Skeletal muscle tissue (tissue), 4 donors: ENCODE results near the gene KCNJ10. TPM values are rescaled to one million over a fixed set of nuclear protein-coding genes. Genes with fewer than 3 reads are reported as not detected.

Experiments used
- H3K27ac ChIP-seq: one replicate; pipeline ENCODE4 v1.7.0; 2013; ENCODE audit warnings: mild to moderate bottlenecking, low read depth, low read length, inconsistent platforms
- H3K27me3 ChIP-seq, 3 donors: one replicate each; pipeline ENCODE4 v1.7.0; 2013; ENCODE audit warnings: low read length in 3 of 3; ENCODE audit not compliant: control insufficient read depth in 3 of 3, insufficient read depth in 3 of 3
- H3K36me3 ChIP-seq, 3 donors: one replicate each; pipeline ENCODE4 v1.7.0; 2013; ENCODE audit warnings: low read length in 3 of 3; ENCODE audit not compliant: control insufficient read depth in 3 of 3, insufficient read depth in 3 of 3
- H3K4me1 ChIP-seq, 3 donors: one replicate each; pipeline ENCODE4 v1.7.0; 2013; ENCODE audit warnings: low read length in 3 of 3, mild to moderate bottlenecking in 3 of 3; ENCODE audit not compliant: control insufficient read depth in 3 of 3, insufficient read depth in 3 of 3
- H3K4me3 ChIP-seq, 3 donors: one replicate each; pipeline ENCODE4 v1.7.0; 2013; ENCODE audit warnings: low read length in 3 of 3
- H3K9ac ChIP-seq, 3 donors: one replicate each; pipeline ENCODE4 v1.7.0; 2013; ENCODE audit warnings: low read length in 3 of 3, mild to moderate bottlenecking in 3 of 3, moderate library complexity in 2 of 3, low read depth in 1 of 3
- H3K9me3 ChIP-seq, 3 donors: one replicate each; pipeline ENCODE4 v1.7.0; 2013; ENCODE audit warnings: low read length in 3 of 3; ENCODE audit not compliant: control insufficient read depth in 3 of 3
- total RNA-seq: library from RNA; depleted of rRNA; stranded (reverse); fragments of >200 nt; gene quantifications from one replicate; pipeline ENCODE4 v1.2.3, GENCODE V29; 2014
- donor health status: Osteomylitis.

Gene KCNJ10
- total RNA-seq, 1 donor from 2014 or later = 0.52 TPM

DNA sequence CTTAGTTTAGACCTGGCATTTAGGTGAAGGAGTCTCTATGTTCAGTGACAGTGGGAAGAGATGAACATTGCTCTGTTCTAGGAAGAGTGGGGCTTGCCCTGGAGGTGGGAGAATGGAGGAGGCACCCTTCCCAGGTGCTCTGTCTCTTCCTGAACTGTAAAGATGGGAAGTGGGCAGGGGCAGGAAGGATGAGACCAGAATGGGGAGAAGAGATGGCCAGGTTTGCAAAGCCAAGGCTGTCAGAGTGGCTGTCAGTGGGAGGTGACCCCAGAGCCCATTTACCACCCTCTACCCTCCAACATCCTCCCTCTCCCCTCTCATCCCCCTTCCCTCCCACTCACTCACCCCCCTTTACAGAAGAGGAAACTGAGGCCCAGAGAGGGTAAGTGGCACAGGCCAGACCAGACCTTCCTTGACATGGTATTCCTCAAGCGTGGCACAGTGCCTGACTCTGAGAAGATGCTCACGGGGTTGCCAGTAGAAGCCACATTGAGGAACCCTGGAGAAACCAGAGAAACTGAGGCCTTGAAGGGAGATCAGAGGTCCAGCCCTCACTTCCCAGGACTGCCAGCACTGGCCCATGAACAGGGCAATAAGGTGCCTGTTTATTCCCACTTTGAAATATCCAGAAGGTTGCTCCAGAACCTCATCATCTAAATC lies 29.9 kb upstream of the KCNJ10 start:
- Histone ChIP-seq H3K4me1 (peaks cover 46 to 71% (median 61%) of the 10 kb centered on the region in 3 donors), H3K27ac (peak overlapping the region; percentile 96), H3K36me3 (peaks cover 0 to 4% (median 0%) of the 10 kb centered on the region in 3 donors), H3K27me3 (no peaks in the 10 kb centered on the region), H3K9ac (peak overlapping the region in 2 of 3 donors; percentile 88 to 89), H3K4me3 (no peak overlapping the region), H3K9me3 (no peaks in the 10 kb centered on the region)

DNA sequence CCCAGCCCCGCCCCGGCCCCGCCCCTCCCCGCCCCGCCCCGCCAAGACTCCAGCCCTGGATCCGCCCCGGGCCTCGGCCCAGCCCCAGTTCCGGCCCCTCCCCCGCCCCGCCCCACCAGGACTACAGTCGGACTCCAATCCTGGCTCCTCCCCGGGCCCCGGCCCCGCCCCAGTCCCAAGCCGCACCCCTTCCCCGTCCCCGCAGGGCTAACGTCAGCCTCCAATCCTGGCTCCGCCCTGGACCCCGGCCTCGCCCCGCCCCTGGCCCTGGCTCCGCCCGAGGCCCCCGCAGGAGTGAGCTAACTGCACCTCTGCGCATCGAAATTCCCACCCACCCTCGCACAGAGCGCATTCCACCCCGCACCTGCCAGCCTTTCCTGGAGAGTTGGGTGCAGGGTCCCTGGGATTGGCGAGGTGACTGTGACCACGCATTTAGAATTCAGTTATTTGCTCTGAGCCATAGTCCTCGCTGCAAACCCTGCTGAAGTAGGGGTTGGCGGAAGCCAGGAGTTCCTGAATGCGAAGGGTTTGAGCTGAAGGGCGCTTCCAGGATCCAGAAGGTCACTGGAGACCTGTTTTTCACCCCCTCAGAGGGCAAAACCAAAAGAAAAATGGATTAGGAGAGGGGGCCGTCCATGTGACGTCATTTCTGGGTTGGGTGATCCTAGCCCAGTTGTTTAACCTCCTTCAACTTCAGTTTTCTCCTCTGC lies 29.0 kb upstream of the KCNJ10 start:
- Histone ChIP-seq H3K9me3 (no peaks in the 10 kb centered on the region), H3K4me1 (peaks cover 46 to 71% (median 61%) of the 10 kb centered on the region in 3 donors), H3K36me3 (peaks cover 1 to 5% (median 4%) of the 10 kb centered on the region in 3 donors), H3K4me3 (peak overlapping the region; percentile 73 to 88 (median 87)), H3K27ac (peak overlapping the region; percentile 96), H3K27me3 (no peaks in the 10 kb centered on the region), H3K9ac (peak overlapping the region; percentile 88 to 97 (median 89))

DNA sequence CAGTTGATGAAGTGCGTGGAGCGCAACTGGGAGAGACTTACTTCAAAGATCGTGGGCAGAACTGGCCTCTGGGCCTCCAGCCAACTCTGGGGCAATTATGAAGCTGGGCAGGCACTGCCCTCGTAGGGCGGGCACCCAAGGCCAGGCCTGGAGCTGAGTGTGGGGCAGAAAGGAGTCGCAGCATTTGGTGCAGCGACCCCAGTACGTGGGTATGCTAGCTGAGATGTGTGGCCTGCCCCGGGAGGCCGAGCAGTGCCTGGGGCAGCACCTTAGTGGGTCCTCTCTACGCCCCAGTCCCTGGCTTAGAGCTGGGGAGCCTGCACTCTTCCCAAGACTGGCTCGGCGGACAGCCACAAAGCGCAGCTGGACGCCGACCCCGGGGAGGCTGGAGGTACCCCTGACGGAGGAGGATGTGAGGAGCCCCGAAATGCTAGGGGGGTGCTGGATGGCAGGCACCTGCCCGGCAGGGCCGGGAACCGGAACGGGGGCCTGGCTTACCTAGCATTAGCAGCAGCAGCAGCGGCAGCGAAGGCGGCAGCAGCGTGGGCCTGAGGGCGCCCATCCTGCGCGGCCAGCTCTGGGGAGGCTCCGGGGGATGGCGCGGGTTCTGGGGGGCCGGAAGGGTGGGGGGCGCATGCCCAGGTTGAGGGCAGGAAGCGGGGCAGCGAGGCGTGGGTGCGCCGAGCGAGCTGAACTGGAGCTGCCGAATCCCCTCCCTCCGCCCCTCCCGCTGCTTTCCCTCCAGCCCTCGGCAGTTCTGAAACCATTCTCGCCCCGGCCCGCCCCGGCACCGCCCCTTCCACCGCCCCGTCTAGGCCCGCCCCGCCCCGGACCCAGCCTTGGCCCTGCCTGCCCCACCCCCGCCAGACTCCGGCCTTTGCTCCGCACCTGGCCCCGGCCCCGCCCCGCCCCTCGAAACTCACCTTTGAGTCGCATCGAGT lies 28.2 kb upstream of the KCNJ10 start, which contains the start of gene IGSF8:
Gene IGSF8, minus strand, starts transcription at position 709 of the 941 bp plus-strand sequence. Its CDS starts 147 bp downstream, at position 562.
- Histone ChIP-seq H3K4me1 (peaks cover 46 to 65% (median 60%) of the 10 kb centered on the region in 3 donors), H3K9ac (peak within 1 kb of the TSS; percentile 88 to 97 (median 89)), H3K4me3 (peak within 1 kb of the TSS; percentile 87 to 88 (median 88)), H3K27me3 (no peaks in the 10 kb centered on the region), H3K9me3 (no peaks in the 10 kb centered on the region), H3K27ac (peak within 1 kb of the TSS; percentile 96), H3K36me3 (peaks cover 5 to 10% (median 7%) of the 10 kb centered on the region in 3 donors)

- H3K4me1 ChIP-seq = peaks cover 39 to 56% (median 51%) of the 10 kb centered on the region in 3 donors
- no peaks in the 10 kb centered on the region for H3K9me3 ChIP-seq
- peak overlapping the region; percentile 77 to 88 (median 81) for H3K9ac ChIP-seq
- peaks cover 7 to 11% (median 11%) of the 10 kb centered on the region in 3 donors for H3K36me3 ChIP-seq
- peak overlapping the region; percentile 74 to 88 (median 85) for H3K4me3 ChIP-seq
- no peak overlapping the region for H3K27ac ChIP-seq
- H3K27me3 ChIP-seq = no peaks in the 10 kb centered on the region
Measured at GRCh38 chr1:160097151-160097910, 27.4 kb upstream of the KCNJ10 start.

DNA sequence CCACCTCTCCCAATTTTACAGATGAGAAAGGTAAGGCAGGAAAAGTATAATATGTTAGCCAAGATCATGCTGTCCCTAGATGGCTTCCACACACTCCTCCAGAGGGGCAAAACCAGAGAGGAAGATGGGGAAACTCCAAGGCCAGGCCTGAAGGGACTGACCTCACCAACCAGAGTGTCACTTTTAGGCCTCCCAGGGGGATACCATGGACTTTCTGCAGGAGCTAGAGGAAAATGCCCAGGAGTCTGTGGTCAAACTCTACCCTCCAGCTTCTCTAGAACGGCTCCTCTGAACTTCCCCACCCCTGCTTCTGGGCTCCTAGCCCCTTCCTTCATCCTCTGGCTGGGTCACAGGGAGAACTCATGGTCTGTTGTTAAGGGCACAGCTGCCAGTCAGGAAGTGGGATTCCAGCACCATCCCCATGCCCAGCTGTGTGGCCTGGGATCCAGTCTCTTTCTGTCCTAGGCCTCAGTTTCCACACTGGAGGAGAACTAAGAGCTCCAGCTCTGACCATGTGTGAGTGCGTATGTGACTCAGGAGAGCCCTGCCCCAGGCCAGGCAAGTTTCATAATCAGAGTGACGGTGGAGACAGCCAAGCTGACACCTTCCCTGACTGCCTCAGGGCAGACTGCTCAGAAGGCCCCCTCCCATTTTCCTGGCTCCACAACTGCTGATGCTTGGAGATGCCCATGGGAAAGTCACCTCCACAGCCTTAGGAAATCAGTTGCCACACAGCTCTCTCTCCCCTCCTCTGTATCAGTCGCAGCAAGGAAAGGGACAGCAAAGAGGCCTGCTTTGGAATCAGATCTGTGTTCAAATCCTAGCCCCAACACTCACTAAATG lies 26.5 kb upstream of the KCNJ10 start:
- Histone ChIP-seq H3K4me1 (peaks cover 30 to 48% (median 43%) of the 10 kb centered on the region in 3 donors), H3K27ac (no peak overlapping the region), H3K9ac (peak overlapping the region; percentile 33 to 88 (median 77)), H3K9me3 (no peaks in the 10 kb centered on the region), H3K36me3 (peaks cover 16 to 19% (median 17%) of the 10 kb centered on the region in 3 donors), H3K4me3 (peak overlapping the region in 2 of 3 donors; percentile 74 to 88), H3K27me3 (no peaks in the 10 kb centered on the region)

DNA sequence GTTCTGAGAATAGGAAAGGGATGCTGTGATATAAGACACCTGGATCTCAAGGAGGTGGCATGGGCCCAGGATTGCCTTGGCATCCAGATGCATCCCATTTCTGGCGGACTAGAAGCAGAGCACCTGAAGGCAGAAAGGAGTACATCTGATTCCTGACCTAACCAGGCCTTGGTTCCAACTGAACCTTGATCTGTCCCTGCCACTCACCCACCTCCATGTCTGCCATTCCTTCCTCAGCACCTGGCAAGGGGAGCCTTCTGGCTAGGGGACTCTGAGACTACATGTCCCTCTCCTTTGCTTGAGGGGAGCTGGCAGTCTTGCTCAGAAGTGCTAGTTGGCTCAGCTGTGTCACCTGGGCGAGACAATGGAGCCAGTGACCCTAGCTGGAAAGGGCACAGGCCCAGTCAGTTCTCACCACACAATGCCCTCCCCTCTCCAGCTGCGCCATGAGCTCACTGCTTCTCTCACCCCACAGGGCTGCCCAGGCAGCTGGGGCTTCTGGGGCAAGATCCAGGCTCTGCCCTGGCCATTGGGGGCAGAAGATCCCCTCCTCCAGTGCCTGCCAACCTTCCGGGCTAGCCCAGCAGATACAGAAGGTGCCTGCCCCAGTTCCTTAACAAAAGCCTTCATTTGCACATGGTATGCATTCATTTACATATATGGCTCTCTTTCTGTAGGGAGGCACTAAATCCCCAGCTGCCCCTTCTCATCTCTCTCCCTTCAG lies 25.6 kb upstream of the KCNJ10 start:
- no peak overlapping the region for H3K4me3 ChIP-seq
- H3K36me3 ChIP-seq = peaks cover 19 to 25% (median 25%) of the 10 kb centered on the region in 3 donors
- H3K9me3 ChIP-seq = no peaks in the 10 kb centered on the region
- H3K4me1 ChIP-seq = peaks cover 22 to 39% (median 34%) of the 10 kb centered on the region in 3 donors
- H3K27ac ChIP-seq = no peak overlapping the region
- H3K27me3 ChIP-seq = no peaks in the 10 kb centered on the region
- H3K9ac ChIP-seq = peak overlapping the region in 1 of 3 donors; percentile 50

DNA sequence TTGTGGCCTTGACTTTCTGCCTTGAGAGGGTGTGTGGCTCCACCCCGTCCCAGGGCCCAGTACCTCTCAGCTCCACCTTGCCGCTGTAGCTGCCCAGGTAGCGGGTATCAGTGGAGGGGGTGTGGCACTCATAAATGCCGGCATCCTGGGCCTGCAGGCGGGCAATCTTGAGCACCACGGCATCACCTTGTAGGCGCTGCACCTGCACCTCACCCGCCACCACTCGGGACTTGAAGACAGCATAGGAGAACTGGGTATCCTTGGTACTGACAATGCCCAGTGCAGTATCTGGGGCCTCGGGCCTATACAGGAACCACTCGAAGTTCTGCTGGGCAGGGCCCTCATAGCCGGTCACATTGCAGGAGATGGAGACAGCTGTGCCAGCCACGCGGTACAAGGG lies 24.8 kb upstream of the KCNJ10 start:
- Histone ChIP-seq H3K4me1 (peaks cover 22 to 38% (median 30%) of the 10 kb centered on the region in 3 donors), H3K4me3 (no peak overlapping the region), H3K9me3 (no peaks in the 10 kb centered on the region), H3K9ac (peak overlapping the region in 1 of 3 donors; percentile 16), H3K36me3 (peaks cover 19 to 31% (median 26%) of the 10 kb centered on the region in 3 donors), H3K27me3 (no peaks in the 10 kb centered on the region), H3K27ac (no peak overlapping the region)

DNA sequence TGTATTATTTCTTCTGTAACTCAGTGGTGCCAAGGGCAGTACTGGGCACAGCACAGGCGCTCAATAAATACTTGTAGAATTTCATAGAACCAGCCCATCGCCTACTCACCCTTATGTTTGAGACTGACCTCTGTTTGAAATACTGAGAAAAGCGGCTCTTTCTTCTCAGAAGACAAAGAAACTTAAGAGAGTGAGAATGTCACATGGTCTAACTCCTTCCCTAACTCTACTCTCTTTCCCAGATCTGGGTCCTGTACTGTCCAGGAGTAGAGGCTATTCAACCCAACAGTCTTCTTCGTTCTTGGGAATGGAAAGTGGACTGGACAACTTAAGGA lies 24.3 kb upstream of the KCNJ10 start:
- Histone ChIP-seq H3K27me3 (no peaks in the 10 kb centered on the region), H3K9me3 (no peaks in the 10 kb centered on the region), H3K4me1 (peaks cover 19 to 32% (median 26%) of the 10 kb centered on the region in 3 donors), H3K27ac (no peak overlapping the region), H3K36me3 (peaks cover 19 to 31% (median 26%) of the 10 kb centered on the region in 3 donors), H3K4me3 (no peak overlapping the region), H3K9ac (no peak overlapping the region)
